ENCODE results near the gene ZNF207. TPM values are rescaled to one million over a fixed set of nuclear protein-coding genes. Genes with fewer than 3 reads are reported as not detected.

Gene ZNF207
- total RNA-seq, 1 donor from 2014 or later, result 276 TPM

DNA sequence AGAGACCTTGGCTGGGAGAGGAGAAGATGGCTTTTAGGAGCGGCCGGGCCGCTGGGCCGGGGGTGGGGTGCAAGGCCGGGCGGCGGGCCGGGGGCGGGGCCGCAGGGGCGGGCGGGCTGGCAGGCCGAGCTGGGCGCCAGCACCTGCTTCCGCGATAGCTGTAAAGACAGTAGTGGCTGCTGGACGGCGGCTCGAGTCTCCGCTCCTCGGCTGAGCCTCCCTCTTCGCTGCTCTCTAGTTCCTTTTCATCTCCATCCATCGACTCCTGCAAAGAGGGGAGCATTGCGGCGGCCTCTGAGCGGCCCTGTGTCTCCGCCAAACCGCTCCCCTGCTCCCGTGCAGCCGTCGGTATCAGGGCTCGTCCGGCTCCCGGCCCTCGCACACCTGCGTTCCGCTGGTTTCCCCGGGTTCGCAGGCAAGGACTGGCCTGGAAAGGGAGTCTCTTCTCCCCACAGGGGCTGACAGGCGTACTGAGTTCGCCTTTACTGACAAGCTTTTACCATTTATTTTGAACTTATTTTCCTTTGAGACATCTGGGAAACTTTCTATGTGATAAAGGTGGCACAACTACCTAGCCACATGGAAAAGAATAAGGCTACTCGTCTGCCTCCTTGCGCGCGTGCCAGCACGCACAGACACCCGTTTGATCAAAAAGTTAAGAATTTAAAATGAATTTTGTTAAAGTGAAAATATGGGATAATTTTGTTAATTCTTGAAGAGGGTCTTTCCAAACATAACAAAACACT lies 7.9 kb upstream of the ZNF207 start, which contains the start of gene C17orf75:
Gene C17orf75 (minus strand): TSS at position 317 of the 746 bp plus-strand sequence. CDS start 34 bp downstream, at position 283.
- Mint-ChIP-seq H3K36me3 (ENCODE audit: low read depth) (peaks cover 30% of the 10 kb centered on the region), H3K4me3 (peak within 1 kb of the TSS; percentile 93), H3K9me3 (no peaks in the 10 kb centered on the region), H3K4me1 (peaks cover 24% of the 10 kb centered on the region), H3K27ac (peak within 1 kb of the TSS; percentile 96), H3K27me3 (no peaks in the 10 kb centered on the region)
- ChIA-PET CTCF (no interaction called here), POLR2A (interaction anchor here (0.5 to 2.8 kb wide), 6 partner anchors 9 to 150 kb away, joined by 3 to 31 read pairs (median 7); partner anchors contain the start of gene PSMD11)
- intact Hi-C loops (cut with micrococcal nuclease), result loop anchor here (1.0 kb wide), 2 partner anchors 8 to 23 kb away; partner anchors contain the start of gene ZNF207
- DNase-seq (peak; percentile 72), ATAC-seq (ENCODE audit: low read depth) (peak; percentile 87)
- TF ChIP-seq, protein P1, sequence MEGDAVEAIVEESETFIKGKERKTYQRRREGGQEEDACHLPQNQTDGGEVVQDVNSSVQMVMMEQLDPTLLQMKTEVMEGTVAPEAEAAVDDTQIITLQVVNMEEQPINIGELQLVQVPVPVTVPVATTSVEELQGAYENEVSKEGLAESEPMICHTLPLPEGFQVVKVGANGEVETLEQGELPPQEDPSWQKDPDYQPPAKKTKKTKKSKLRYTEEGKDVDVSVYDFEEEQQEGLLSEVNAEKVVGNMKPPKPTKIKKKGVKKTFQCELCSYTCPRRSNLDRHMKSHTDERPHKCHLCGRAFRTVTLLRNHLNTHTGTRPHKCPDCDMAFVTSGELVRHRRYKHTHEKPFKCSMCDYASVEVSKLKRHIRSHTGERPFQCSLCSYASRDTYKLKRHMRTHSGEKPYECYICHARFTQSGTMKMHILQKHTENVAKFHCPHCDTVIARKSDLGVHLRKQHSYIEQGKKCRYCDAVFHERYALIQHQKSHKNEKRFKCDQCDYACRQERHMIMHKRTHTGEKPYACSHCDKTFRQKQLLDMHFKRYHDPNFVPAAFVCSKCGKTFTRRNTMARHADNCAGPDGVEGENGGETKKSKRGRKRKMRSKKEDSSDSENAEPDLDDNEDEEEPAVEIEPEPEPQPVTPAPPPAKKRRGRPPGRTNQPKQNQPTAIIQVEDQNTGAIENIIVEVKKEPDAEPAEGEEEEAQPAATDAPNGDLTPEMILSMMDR (IDR thresholded peaks at IDR 0.05), result no peak

DNA sequence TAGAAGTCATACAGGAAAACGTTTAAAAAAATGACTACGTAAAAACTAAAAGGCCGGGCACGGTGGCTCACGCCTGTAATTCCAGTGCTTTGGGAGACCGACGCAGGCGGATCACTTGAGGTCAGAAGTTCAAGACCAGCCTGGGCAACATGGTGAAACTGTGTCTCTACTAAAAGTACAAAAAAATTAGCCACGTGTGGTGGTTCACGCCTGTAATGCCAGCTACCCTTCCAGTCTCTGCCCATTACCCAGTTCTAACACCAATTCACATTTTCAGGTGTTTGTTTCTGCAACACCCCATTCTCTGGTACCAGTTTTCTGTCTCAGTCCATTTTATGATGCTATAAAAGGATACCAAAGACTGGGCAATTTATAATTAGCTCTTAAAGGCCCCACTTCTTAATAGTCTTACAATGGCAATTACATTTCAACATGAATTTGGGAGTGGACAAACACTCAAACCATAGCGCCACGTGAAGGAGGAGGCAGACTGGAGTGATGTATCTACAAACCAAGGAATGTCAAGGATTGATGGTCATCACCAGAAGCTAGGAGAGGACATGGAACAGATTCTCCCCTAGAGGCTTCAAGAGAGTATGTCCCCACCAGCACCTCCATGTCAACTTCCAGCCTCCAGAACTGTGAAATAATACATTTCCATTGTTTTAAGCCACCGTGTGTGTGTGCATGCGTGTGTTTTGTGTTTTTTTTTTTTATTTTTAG lies 7.2 kb upstream of the ZNF207 start:
- no peak for ATAC-seq (ENCODE audit: low read depth)
- intact Hi-C loops (cut with micrococcal nuclease), result loop anchor here (1.0 kb wide), 1 partner anchor 8 kb away; the partner anchor contains the start of gene ZNF207
- Mint-ChIP-seq H3K4me1 (peaks cover 24% of the 10 kb centered on the region), H3K27ac (peak overlapping the region; percentile 96), H3K27me3 (no peaks in the 10 kb centered on the region), H3K4me3 (peak overlapping the region; percentile 93), H3K36me3 (ENCODE audit: low read depth) (peaks cover 25% of the 10 kb centered on the region), H3K9me3 (no peaks in the 10 kb centered on the region)
- TF ChIP-seq, protein P1 (IDR thresholded peaks at IDR 0.05), result no peak
- ChIA-PET POLR2A (interaction anchor here (1.0 to 2.8 kb wide), 5 partner anchors 8 to 102 kb away, joined by 3 to 31 read pairs (median 8); partner anchors contain the start of gene PSMD11), CTCF (no interaction called here)
- DNase-seq, result no peak

DNA sequence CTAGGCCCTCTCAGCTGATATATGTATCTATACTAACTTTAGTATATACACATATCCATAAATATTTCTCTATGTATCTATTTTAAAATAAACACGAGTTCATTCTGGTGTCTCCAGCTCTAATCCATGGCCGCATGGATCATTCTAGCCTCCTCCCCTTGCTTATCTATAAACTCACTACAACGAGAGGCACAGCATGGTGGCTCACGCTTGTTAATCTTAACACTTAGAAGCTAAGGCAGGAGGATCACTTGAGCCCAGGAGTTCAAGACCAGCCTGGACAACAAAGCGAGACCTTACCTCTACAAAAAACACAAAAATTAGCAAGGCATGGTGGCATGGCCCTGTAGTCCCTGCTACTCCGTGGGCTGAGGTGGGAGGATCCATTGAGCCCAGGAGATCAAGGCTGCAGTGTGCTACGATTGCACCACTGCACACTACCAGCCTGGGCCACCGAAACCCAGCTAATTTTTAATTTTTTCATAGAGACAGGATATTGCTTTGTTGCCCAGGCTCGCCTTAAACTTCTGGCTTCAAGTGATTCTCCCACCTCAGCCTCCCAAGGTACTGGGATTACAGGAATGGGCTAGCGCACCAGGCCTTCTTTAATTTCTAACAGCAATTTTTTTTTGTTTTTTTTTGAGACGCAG lies 3.9 kb upstream of the ZNF207 start:
- ChIA-PET POLR2A (no interaction called here), CTCF (no interaction called here)
- no peaks in the 10 kb centered on the region for H3K9me3 Mint-ChIP-seq
- TF ChIP-seq, protein P1 (IDR thresholded peaks at IDR 0.05), result no peak
- DNase-seq (no peak), ATAC-seq (ENCODE audit: low read depth) (no peak)
- no peaks in the 10 kb centered on the region for H3K27me3 Mint-ChIP-seq
- no peak overlapping the region for H3K4me3 Mint-ChIP-seq
- H3K4me1 Mint-ChIP-seq, result peaks cover 27% of the 10 kb centered on the region
- no peak overlapping the region for H3K27ac Mint-ChIP-seq
- H3K36me3 Mint-ChIP-seq (ENCODE audit: low read depth), result peaks cover 21% of the 10 kb centered on the region
- intact Hi-C loops (cut with micrococcal nuclease), result no loop called here

DNA sequence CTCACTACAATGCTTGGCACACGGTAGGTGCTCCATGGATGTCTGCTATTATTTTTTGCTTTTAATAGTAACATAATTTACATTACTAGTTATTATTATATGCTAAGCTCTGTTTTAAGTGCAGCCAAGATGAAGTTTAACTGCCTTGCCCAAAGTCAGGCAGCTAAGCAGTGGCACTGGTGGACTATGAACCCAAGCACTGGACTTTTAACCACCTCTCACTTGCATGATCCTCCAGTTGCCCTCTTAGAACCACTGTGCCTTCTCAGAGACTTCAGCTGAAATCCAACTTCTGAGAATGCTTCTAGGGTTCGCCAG lies 1.5 kb upstream of the ZNF207 start:
- TF ChIP-seq, protein P1 (IDR thresholded peaks at IDR 0.05), result no peak
- peaks cover 30% of the 10 kb centered on the region for H3K4me1 Mint-ChIP-seq
- intact Hi-C loops (cut with micrococcal nuclease), result no loop called here
- DNase-seq (no peak), ATAC-seq (ENCODE audit: low read depth) (no peak)
- H3K9me3 Mint-ChIP-seq, result no peaks in the 10 kb centered on the region
- H3K27me3 Mint-ChIP-seq, result no peaks in the 10 kb centered on the region
- peaks cover 32% of the 10 kb centered on the region for H3K36me3 Mint-ChIP-seq (ENCODE audit: low read depth)
- ChIA-PET POLR2A (interaction anchor here (0.5 kb wide), 1 partner anchor 35 kb away, joined by 3 read pairs; no protein-coding TSS in a partner anchor), CTCF (no interaction called here)
- peak overlapping the region; percentile 57 for H3K4me3 Mint-ChIP-seq
- H3K27ac Mint-ChIP-seq, result peak overlapping the region; percentile 53

DNA sequence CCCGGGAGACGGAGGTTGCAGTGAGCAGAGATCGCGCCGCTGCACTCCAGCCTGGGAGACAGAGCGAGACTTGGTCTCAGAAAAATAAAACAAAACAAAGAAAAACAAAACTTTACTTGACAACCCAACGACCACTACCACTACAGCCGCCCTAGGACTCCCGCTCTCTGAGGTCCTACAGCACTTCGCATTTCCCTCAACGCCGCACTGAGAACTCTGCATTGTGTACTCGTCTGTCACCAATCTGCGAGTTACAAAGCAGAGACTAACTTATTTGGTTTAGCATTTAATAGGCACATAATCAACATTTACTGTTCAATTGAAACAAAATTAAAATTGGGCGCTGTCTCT lies 479 bp upstream of the ZNF207 start:
- TF ChIP-seq, protein P1 (IDR thresholded peaks at IDR 0.05), result no peak
- POLR2A ChIA-PET, result no interaction called here
- H3K36me3 Mint-ChIP-seq (ENCODE audit: low read depth), result peaks cover 39% of the 10 kb centered on the region
- H3K27me3 Mint-ChIP-seq, result no peaks in the 10 kb centered on the region
- H3K4me1 Mint-ChIP-seq, result peaks cover 35% of the 10 kb centered on the region
- CTCF ChIA-PET, result no interaction called here
- no peaks in the 10 kb centered on the region for H3K9me3 Mint-ChIP-seq
- DNase-seq, result no peak
- peak overlapping the region; percentile 99 for H3K27ac Mint-ChIP-seq
- ATAC-seq (ENCODE audit: low read depth), result no peak
- intact Hi-C loops (cut with micrococcal nuclease), result no loop called here
- H3K4me3 Mint-ChIP-seq, result peak overlapping the region; percentile 98
